GM11168 (cell line): ENCODE measurements around the gene NPLOC4.

Experiments
- in situ Hi-C: fragments of 300-500 bp; cut with MboI; formaldehyde crosslinking; loops from one replicate; pipeline ENCODE4 v1.12.0; 2022; ENCODE audit warnings: low sequenced_read_pairs; ENCODE audit not compliant: unreplicated experiment

Gene NPLOC4

DNA sequence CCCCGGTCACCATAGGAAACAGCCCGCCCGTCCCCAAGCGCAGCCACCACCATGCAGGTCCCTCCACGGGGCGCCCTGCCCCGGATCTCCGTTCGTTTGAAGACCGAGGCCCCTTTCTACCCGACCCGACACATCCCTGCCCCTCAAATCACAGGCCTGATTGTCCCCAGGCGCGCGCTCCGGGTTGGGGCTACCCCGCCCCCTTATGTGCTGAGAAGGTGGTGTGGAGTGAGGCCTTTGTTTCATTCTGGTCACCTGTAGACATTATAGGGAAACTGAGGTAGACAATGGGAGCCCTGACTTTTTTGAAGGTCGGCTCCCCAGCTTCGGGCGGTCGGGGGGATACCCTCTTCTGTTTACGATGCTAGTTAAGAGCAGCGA lies 123.5 kb downstream of the NPLOC4 start:
- in situ Hi-C loops: no loop called here

DNA sequence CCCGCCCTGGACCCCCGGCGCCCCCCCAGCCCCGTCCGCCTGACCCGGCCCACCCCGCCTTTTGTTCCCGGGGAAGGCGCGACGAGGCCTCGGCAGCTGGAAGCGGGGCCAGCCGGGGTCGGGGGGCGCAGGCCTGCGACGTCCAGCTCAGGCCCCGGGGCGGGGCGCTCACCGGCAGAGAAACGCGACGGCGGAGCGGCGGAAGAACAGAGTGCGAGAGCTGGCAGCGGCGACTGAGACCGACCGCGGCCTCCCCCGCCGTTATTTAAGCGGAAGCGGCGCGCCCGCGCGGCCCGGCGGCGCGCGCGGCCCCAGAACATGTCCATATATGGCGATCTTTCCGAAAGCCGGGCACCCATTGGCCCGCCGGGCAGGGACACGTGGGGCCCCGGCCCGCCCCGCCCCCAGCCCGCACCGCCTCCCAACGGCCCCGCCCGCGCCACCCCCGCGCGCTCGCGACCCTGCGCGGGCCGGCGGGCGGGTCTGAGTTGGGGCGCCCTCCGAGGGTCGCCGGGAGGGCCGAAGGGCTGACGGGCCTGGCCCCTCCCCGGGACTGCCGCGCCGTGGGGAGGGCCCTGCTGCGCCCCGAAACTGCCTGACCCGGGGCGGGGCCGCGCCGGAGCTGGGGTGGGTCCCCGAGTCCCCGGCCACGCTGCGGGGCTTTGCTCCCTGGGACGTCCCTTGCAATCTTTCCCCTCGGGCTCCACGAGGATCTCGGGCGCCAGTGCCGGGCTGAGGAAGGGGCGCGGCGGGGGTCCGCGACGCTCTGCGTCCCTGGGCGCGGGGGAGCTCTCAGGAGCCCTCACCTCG lies 124.1 kb downstream of the NPLOC4 start, which contains the start of gene ACTG1:
ACTG1 (minus strand) TSS at position 238 of the 810 bp plus-strand sequence. CDS start 445 bp downstream, outside the sequence.
- in situ Hi-C loops: no loop called here

GRCh38 chr17:81511804-81512561 lies 124.9 kb downstream of the NPLOC4 start:
- in situ Hi-C loops: no loop called here

- in situ Hi-C loops: no loop called here
These were observed 125.4 kb downstream of the NPLOC4 start for GRCh38 chr17:81511554-81511803.

GRCh38 chr17:81510785-81511553 lies 125.9 kb downstream of the NPLOC4 start:
- in situ Hi-C loops: no loop called here

DNA sequence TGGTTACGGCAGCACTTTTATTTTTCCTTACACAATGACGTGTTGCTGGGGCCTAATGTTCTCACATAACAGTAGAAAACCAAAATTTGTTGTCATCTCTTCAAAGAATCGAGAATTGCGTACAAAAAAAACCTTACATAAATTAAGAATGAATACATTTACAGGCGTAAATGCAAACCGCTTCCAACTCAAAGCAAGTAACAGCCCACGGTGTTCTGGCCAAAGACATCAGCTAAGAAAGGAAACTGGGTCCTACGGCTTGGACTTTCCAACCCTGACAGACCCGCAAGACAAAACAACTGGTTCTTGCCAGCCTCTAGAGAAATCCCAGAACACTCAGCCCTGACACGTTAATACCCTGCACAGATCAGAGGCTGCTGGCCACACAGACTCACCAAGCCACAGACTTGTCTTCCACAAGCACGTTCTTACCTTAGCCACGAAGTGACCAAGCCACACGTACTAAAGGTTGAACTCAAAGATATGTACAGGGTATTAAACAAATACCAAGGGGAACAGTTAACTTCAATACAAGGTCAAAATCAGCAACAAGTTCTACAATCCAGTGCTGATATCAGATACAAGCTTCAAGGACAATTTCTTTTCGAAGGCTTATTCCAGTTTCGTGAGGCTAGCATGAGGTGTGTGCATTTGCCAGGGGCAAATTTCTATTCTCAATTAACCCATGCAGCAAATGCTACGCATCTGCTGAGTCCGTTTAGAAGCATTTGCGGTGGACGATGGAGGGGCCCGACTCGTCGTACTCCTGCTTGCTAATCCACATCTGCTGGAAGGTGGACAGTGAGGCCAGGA lies 126.7 kb downstream of the NPLOC4 start:
- in situ Hi-C loops: no loop called here

DNA sequence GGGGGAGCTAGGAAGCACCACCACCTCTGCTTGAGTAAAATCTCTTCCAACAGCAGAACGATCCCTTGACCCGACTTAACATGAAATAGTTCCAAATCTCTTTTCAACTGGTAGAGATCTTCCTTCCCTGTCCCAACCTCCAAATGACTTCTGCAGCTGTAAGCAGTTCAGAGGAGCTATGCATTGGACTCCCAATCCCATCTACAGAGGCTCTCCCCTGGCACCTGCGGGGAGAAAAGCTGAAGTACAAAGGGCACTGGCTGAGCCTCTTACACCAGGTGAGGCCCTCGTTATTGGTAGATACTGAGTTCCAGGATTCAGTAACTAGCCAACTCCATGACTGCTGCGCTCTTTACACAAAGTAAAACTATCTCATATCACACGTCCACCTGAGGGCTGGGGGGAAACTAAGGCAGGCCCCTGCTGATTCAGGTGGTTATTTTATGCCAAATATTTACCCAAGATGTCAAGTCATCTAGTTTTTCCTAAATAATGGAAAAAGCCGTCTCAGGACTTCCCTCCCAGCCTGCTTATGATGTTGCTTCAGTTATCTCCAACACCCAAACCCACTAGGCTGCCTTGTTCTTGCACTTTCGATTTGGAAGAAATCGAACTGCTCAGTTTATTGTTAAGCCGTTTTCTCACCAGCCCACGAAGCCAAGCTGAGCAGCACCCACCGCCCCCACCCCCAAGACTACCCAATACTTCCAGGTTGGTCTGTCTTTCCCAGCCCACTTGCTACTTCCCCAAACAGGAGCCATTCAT lies 127.5 kb downstream of the NPLOC4 start:
- in situ Hi-C loops: no loop called here

GRCh38 chr17:81508639-81509206 lies 128.2 kb downstream of the NPLOC4 start:
- in situ Hi-C loops: no loop called here
